ENCODE data around the gene AFAP1. TPM values are rescaled to one million over a fixed set of nuclear protein-coding genes. Genes with fewer than 3 reads are reported as not detected.
A peak's percentile ranks its signal among the peaks of the same experiment; 100 is the strongest.

The AFAP1 gene
- total RNA-seq, 2 experiments from 2014 or later, result not detected

GRCh38 chr4:7753931-7754465, 185.7 kb downstream of the AFAP1 start:
- H3K36me3 ChIP-seq (ENCODE audit: insufficient read depth, low read length), result no peaks in the 10 kb centered on the region
- no peaks in the 10 kb centered on the region for H3K79me2 ChIP-seq (ENCODE audit: insufficient read depth, low read depth, low read length)
- no peaks in the 10 kb centered on the region for H3K9me3 ChIP-seq (ENCODE audit: low read length)
- peaks cover under 1% of the 10 kb centered on the region for H3K4me1 ChIP-seq (ENCODE audit: insufficient read depth, low read length, poor library complexity, severe bottlenecking)
- no peak overlapping the region for H2AFZ ChIP-seq (ENCODE audit: low read length)
- H4K20me1 ChIP-seq (ENCODE audit: insufficient read depth, low read length), result no peaks in the 10 kb centered on the region
- no peak overlapping the region for H3K27ac ChIP-seq (ENCODE audit: low read depth, low read length, poor library complexity, severe bottlenecking)
- 0 out of 2 replicates have a peak overlapping the region, but pooled peaks have one; percentile 20 for H3K4me2 ChIP-seq (ENCODE audit: low read length)
- no peaks in the 10 kb centered on the region for H3K9me2 ChIP-seq (ENCODE audit: insufficient read depth, low read length)
- CTCF ChIA-PET (ENCODE audit: unreplicated experiment), result no interaction called here
- intact Hi-C loops (cut with micrococcal nuclease; ENCODE audit: unreplicated experiment), result no loop called here
- DNase-seq (ENCODE audit: low spot score), result peak; percentile 4
- peak overlapping the region; percentile 31 for H3K4me3 ChIP-seq (ENCODE audit: low read depth, low read length, poor library complexity, severe bottlenecking)
- BruUV-seq (replicated peaks), result no TSS peak
- POLR2A ChIA-PET, result no interaction called here
- no peak for TF ChIP-seq CTCF (conservative IDR thresholded peaks at IDR 0.05; ENCODE audit: low read length)
- TF ChIP-seq EZH2phosphoT487 (IDR thresholded peaks at IDR 0.05; ENCODE audit: borderline replicate concordance, low read depth, low read length), result no peak

GRCh38 chr4:7753271-7753670, 186.4 kb downstream of the AFAP1 start:
- TF ChIP-seq EZH2phosphoT487 (IDR thresholded peaks at IDR 0.05; ENCODE audit: borderline replicate concordance, low read depth, low read length) (no peak), CTCF (conservative IDR thresholded peaks at IDR 0.05; ENCODE audit: low read length) (no peak)
- no TSS peak for BruUV-seq (replicated peaks)
- no peak for DNase-seq (ENCODE audit: low spot score)
- Histone ChIP-seq H3K9me3 (ENCODE audit: low read length) (no peaks in the 10 kb centered on the region), H3K9me2 (ENCODE audit: insufficient read depth, low read length) (no peaks in the 10 kb centered on the region), H3K4me1 (ENCODE audit: insufficient read depth, low read length, poor library complexity, severe bottlenecking) (no peaks in the 10 kb centered on the region), H4K20me1 (ENCODE audit: insufficient read depth, low read length) (no peaks in the 10 kb centered on the region), H3K27ac (ENCODE audit: low read depth, low read length, poor library complexity, severe bottlenecking) (no peak overlapping the region), H3K4me2 (ENCODE audit: low read length) (no peak overlapping the region), H3K4me3 (ENCODE audit: low read depth, low read length, poor library complexity, severe bottlenecking) (no peak overlapping the region), H3K36me3 (ENCODE audit: insufficient read depth, low read length) (no peaks in the 10 kb centered on the region), H3K79me2 (ENCODE audit: insufficient read depth, low read depth, low read length) (no peaks in the 10 kb centered on the region), H2AFZ (ENCODE audit: low read length) (no peak overlapping the region)
- ChIA-PET POLR2A (no interaction called here), CTCF (ENCODE audit: unreplicated experiment) (no interaction called here)
- intact Hi-C loops (cut with micrococcal nuclease; ENCODE audit: unreplicated experiment), result no loop called here

- BruUV-seq (replicated peaks), result no TSS peak
- no peak overlapping the region for H3K27ac ChIP-seq (ENCODE audit: low read depth, low read length, poor library complexity, severe bottlenecking)
- intact Hi-C loops (cut with micrococcal nuclease; ENCODE audit: unreplicated experiment), result no loop called here
- no peak overlapping the region for H3K4me2 ChIP-seq (ENCODE audit: low read length)
- no peak overlapping the region for H2AFZ ChIP-seq (ENCODE audit: low read length)
- H3K4me3 ChIP-seq (ENCODE audit: low read depth, low read length, poor library complexity, severe bottlenecking), result no peak overlapping the region
- H3K79me2 ChIP-seq (ENCODE audit: insufficient read depth, low read depth, low read length), result no peaks in the 10 kb centered on the region
- H4K20me1 ChIP-seq (ENCODE audit: insufficient read depth, low read length), result no peaks in the 10 kb centered on the region
- no peak for TF ChIP-seq CTCF (conservative IDR thresholded peaks at IDR 0.05; ENCODE audit: low read length)
- TF ChIP-seq EZH2phosphoT487 (IDR thresholded peaks at IDR 0.05; ENCODE audit: borderline replicate concordance, low read depth, low read length), result no peak
- H3K36me3 ChIP-seq (ENCODE audit: insufficient read depth, low read length), result no peaks in the 10 kb centered on the region
- CTCF ChIA-PET (ENCODE audit: unreplicated experiment), result no interaction called here
- POLR2A ChIA-PET, result no interaction called here
- H3K9me2 ChIP-seq (ENCODE audit: insufficient read depth, low read length), result no peaks in the 10 kb centered on the region
- DNase-seq (ENCODE audit: low spot score), result no peak
- H3K9me3 ChIP-seq (ENCODE audit: low read length), result no peaks in the 10 kb centered on the region
- H3K4me1 ChIP-seq (ENCODE audit: insufficient read depth, low read length, poor library complexity, severe bottlenecking), result no peaks in the 10 kb centered on the region
These were observed 187.0 kb downstream of the AFAP1 start for GRCh38 chr4:7752649-7753048.
